CD4-positive, alpha-beta T cell treated with Interleukin-1 beta for 1 hour (primary cell): ENCODE measurements around the gene ARF5.
"Not testable (repeated sequence)": the region's sequence is repeated elsewhere in the genome, so short reads cannot be mapped to it uniquely, and the experiment has no call there.

Experiments used
- DNase-seq, 2 donors: peaks; one replicate each; pipeline ENCODE4 v3.0.0-alpha.2; 2020 to 2022

ARF5 gene

DNA sequence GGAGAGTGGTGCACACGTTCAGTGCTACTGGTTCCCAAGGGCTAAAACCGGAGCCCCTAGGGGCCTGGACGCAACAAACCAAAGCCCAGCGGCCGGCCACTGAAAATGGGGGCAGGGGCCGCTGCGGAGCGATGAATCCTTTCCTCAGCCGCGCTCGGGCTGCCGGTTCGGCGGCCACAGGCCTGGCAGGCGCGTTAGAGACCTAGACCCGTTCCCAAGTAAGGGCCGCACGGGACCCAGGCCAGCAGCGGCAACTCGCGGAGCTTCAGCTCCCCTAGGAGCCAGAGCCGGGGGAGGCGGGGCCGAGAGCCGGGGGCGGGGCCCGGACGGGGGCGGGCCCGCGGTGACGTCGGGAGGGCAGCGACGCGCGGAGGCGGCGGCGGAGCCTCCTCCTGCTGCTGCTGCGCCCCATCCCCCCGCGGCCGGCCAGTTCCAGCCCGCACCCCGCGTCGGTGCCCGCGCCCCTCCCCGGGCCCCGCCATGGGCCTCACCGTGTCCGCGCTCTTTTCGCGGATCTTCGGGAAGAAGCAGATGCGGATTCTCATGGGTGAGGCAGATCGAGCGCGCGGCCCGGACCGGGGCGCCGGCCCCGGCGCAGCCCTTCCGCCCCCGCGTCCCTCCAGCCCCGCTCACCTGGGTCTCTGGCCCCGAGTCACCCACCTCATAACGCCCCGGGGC, at the start of gene ARF5:
TSS of gene ARF5 (plus strand) at position 393 of the 678 bp plus-strand sequence. CDS start at position 481, 88 bp downstream.
- DNase-seq = peak; percentile 90 to 91

DNA sequence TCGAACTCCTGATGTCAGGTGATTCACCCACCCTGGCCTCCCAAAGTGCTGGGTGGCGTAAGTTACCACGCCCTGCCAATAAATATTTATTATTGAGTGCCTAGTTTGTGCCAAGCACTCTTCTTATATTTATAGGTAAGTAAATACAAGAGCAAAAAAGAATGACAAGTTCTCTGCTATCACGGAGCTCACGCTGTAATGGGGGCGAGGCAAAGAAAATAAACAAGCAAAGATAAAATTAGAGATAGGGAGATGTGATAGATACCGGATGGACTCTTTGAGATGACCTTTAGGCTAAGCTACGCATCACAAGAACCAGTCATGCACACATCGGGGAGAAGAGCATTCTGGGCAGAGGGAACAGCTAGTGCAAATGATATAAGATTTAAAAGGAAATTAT, 49.1 kb upstream of the ARF5 start:
- no peak for DNase-seq

DNA sequence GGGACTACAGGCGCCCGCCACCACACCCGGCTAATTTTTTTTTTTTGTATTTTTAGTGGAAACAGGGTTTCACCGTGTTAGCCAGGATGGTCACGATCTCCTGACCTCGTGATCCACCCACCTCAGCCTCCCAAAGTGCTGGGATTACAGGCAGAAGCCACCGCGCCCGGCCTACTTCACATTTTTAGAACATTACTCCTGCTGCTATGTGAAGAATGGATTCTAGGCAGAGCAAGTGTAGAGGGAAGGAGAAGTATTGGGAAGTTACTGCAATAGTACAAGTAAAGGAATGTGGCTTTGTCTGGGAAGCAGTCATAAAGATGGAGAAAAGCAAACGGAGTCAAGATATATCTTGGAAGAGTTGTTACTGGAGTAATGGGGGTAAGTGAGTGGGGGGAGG, 47.8 kb upstream of the ARF5 start:
- DNase-seq = not testable (repeated sequence)

DNA sequence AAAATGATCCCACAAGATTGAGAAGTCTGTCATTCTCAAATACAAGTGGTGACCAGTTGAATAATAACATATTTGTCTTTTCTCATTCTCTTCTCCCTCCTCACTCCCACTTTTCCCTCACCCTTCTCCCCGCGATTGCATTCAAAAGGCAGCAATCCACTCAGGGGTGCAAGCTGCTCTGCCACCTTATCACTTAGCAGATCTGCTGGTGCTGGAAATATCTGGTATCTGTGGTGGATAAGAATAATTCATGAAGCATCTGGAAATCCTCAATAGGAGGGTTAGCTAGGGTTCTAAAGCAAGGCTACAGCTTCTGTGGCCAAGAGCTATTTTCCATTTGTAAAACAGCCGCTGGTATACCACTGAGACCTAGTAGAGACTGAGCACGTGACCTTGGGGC, 46.7 kb upstream of the ARF5 start:
- DNase-seq = no peak

DNA sequence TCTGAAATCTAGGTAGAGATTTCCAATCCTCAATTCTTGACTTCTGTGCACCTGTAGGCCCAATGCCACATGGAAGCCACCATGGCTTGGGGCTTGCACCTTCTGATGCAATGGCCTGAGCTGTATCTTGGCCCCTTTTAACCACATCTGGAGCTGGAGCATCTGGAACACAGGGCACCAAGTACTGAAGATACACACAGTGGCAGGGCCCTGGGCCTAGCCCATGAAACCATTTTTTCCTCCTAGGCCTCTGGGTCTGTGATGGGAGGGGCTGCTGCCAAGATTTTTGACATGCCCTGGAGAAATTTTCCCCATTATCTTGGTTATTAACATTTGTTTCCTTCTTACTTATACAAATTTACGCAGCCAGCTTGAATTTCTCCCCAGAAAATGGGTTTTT, 41.9 kb upstream of the ARF5 start:
- DNase-seq = no peak

DNA sequence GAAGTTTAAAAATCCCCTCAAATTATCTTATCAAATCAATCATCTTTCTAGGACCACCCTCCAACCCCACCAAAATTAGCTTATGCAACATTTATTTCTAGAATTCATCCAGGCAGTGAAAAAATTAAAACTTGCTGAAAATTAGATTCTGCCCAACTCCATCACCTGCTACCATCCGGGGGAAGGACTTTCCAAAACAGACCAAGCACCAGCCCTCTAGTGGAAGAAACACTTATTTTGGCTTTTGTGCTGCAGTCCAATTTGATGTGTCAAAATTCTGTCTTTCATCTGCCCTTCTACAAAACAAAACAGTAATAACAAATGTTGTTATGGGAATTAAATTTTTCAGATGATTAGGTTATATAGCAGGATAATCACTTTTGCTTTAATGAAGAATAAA, 38.0 kb upstream of the ARF5 start:
- no peak for DNase-seq

DNA sequence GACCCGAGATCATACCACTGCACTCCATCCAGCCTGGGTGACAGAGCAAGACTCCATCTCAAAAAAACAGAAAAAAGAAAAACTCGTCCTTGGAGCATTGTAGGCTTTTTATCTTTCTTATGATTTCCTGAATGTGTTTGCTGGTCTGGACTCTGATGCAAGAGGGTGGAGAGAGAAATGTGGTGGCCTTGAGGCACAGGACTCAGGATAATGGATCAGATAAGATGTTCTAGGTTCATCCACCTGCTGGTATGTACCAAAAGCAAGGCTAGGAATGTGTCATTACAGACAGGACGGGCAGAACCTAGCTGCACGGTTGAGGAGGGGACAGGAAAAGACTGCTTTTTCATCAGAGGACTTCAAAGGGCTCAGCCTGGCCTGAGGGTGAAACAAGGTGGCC, 36.3 kb upstream of the ARF5 start:
- no peak for DNase-seq

DNA sequence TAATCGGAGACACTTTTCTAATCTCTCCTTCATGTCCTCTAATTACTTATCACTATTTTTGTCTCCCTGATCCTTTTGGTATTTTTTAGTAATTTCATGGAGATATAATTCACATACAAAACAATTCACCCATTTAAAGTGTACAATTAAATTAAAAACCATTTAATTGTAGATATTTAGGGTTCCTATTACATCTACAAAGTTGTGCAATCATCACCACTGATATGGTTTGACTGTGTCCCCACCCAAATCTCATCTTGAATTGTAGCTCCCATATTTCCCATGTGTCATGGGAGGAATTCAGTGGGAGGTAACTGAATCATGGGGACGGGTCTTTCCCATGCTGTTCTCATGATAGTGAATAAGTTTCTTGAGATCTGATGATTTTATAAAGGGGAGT, 31.8 kb upstream of the ARF5 start:
- no peak for DNase-seq

DNA sequence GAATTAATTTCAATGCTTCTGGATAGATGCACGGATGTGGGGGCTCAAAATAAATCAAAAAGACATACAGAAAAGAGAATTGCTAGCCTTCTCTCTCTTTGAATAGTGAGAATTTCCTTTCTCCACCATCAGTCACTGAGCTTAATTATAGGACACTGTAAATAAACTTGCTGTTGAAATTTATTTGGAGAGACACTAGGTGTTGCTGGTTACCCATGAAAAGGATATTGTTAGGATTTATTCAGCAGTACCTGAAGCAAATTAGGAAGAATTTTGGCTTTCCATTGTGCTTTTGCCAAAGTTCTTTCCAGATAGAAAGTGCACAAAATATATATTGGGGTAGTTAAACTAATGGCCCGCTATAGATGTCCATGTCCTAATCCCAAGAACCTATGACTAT, 30.4 kb upstream of the ARF5 start:
- no peak for DNase-seq

DNA sequence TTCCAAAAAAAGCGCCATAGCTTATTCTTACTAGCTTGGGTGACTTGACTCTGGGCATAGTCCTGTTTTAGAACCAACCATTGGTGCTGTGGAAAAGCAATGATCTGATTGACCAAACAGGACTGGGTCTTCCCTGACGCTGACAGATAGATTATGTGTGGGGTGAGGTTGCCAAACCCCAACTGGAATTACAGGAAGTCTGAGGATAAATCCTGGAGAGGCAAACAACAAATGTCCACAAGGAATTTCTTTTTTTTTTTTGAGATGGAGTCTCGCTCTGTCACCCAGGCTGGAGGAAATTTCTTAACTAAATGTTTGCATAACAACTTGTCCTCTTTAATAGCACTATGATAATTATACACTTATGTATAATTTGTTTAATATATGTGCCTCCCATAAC, 22.0 kb upstream of the ARF5 start:
- no peak for DNase-seq

DNA sequence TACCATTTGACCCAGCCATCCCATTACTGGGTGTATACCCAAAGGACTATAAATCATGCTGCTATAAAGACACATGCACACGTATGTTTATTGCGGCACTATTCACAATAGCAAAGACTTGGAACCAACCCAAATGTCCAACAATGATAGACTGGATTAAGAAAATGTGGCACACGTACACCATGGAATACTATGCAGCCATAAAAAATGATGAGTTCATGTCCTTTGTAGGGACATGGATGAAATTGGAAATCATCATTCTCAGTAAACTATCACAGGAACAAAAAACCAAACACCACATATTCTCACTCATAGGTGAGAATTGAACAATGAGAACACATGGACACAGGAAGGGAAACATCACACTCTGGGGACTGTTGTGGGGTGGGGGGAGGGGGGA, 20.2 kb upstream of the ARF5 start:
- not testable (repeated sequence) for DNase-seq

DNA sequence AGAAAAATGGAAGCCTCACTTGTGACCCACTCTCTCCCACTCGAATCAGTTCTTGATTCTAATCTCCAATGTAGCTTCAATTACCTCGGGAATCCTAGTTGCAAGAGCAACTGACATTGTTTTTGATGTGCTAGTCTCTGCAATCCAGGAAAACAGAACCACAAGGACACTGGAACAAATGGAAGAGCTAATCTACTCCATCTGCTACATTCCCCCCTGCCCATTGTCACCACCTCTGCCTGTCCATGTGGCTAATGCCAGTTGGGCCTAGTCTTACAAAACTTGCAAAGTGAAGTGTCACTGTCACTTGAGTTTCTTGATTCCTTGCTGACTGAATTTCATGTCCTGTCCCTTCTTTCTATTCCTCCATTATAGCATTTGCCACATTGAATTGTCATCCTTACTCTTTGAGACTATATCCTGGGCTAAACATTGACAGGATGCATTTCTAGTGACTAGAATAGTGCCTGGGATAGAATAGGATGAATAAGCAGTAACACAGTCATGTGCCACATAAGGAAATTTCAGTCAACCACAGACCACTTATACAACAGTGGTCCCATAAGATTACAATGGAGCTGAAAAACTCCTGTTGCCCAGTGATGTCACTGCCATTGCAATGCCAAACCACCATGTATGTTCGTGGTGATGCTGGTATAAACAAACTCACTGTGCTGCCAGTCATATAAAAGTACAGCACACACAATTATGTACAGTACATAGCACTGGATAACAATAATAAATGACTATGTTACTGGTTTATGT, 16.3 kb upstream of the ARF5 start:
- DNase-seq = no peak

DNA sequence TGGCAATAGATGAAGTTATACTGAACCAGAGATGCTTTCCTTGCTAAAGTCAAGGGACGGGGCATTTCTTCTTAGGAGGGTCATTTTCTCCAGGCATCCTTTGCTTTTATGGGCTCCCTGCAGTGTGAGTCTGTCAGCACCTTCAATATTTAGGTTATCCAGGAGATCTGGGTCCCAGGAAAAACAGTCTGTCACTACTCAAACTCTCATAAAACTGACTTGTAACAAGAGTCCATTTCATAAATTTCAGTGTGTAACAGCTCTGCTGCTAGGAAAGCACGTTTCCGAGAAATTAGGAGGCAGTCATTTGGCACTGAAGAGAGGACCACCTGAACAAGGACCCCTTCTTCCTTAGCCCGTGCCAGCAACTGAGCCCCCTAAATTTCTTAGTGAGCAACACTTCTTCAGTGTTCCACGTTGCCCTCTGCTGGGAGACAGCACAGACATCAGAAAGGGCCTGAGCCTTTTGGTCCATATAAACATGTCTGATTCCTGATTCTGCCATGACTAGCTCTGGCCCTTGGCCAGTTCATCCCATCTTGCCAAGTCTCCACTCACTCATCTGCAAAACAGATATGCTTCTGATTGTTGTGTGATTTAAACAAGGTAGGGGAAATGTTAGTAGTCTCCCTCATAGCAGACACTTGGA, 10.1 kb upstream of the ARF5 start:
- DNase-seq = no peak

DNA sequence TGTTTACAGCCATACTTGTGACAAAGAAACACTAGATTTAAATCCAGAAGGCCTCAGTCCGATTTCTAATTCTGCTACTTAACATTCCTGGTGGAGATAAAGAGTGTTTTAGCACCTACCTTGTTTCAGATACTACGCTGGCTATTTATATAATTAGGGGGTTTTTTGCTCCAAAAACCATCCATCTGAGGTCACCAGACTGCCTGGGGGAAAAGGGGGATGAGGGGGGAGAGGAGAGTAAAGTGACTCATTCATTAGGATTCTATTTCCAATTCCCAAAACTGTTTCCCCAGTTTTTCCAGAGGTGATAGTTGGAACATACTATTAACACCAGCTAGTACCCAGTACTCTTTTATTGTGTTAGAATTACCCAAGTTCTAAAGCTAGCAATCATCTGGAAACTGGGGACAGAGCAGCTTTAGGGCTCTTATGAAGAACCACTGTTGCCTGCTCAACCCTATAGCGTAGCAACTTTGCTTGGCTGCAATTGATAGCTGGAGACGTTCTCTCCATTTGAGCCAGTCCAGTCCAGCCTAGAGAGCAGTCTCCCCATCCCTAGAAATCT, 9.4 kb upstream of the ARF5 start:
- DNase-seq = no peak

DNA sequence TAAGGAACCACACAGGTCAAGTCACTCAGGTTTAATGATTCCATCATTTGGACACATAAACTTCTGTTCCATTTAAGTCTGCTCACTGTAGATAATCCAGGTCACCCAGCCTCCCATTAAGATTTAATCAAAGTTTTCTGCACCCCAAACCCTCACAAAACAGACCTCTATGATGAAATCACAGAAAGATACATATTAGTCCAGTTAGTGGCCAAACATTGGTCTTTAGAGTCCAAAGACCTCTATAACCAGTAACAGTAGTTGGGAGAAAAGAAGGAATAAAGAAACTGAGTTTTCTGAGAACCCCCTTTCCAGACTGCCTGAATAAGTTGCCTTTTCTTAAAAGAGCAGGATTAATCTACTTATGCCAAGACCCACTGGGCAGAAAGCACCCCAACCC, 7.6 kb upstream of the ARF5 start:
- DNase-seq = no peak

DNA sequence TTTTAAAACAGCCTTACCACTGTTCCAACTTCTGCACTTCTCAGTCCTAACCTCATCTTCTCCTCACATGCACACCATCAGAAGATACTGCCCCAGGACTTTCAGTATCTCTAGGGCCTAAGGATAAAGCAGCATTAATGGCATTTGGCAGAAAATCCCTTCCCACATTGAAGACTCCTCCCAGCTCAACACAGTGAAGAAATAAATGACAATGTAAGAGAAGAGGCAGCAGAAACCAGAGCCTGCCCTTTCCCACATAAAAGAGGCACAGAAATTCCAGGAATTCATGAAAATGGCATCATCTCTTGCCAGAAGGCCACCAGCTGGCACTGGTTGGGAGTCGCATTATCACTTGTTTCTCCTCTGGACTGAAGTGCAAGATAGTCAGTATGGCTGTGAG, 6.5 kb upstream of the ARF5 start:
- no peak for DNase-seq

DNA sequence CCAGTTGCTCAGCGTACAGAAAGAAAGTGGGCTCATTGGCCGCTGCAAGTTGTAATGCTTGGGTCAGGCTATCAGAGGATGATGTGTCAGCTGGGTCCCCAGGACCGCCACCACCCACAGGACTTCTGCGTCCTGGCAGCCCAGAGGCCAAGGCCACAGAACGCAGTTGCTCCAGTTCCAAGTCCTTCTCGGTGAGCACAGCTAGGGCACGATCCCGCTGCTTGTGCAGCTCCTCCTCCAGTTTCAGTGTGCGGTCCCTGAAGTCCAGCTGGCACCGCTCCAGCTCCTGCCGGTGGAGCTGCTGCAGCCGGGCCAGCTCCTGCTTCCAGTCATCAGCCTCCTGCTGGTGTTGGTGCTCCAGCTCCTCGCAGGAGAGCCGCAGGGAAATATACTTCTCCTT, 5.8 kb upstream of the ARF5 start:
- no peak for DNase-seq

DNA sequence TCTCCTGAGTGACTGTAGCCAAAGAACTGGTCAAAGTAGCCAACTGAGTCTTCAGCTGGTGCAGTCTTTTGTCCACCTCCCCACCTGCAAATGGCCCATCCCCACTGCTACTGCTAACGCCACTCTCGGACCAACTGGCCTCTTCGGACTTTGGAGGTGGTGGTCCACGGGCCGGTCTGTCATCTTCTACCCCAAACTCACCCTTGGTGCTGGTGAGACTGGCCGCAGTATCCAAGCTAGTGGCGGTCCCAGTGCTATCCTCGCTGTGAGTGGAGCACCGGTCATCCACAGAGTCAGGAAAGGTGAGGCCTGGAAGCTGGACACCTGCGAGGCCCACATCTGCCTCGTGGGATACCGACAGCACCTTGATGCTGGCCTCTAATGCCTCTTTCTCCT, 3.6 kb upstream of the ARF5 start:
- DNase-seq = no peak

DNA sequence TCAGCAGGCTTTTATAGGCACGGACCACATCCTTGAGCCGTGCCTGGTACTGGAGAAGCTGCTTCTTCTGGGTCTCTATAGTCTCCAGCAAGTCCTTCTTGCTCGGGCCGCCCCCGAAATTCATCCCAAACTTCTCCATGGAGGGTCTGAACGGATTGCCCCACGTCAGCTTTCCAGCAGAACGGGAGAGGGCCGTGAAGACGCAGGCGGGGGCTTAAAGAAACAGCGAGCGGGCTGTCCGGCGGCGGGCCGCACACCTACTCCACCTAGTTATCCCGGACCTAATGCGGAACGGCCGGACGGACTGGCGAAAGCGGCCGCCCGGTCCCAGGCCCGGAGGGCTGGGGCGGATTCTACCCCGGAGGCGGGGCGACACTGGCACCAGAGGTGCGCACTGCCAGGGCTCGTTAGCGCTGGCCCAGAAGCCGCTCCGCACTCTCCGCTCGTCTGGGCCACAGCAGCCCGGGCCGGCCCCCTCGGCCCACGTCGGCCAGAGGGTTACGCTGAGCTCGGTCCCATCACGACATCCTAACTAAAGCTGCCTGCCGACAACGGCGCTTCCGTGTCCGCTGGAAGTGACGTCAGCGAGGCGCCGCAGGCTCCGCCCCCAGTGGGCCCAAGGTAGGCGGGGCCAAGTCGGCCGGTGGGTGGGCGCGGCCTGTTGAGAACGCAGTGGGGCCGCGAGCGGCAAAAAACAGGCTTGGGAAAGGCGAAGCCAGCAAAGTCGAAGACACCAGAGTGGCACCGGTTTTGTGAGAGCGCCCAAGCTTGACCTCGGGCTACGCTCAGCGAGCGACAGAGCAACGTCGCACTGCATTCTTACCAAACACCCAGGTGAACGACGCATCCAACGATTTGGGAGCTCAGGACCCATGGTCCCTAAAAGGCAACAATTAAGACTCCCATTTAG, 2.9 kb upstream of the ARF5 start, which contains the start of gene GCC1:
TSS of gene GCC1 (minus strand) at position 553 of the 910 bp plus-strand sequence. CDS start at position 139, 414 bp downstream.
- peak; percentile 92 to 96 for DNase-seq

DNA sequence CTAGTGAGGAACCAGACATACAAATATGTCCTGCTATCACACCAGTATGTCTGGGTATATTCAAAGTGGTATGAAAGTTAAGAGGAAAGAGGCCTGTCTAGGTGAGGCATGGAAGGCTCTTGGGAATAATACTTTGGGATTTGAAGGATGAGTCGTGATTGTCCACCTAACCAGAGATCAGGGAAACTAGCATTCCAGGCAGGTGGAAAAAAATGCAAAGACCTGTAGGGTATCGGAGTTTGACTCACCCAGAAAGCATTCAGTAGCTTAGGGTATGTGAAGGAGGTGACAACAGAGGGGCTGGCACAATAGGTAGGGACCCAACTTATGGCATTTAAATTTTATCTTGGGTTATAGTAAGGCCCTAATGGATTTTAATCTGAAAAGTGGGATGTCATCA, 1.9 kb upstream of the ARF5 start:
- no peak for DNase-seq

DNA sequence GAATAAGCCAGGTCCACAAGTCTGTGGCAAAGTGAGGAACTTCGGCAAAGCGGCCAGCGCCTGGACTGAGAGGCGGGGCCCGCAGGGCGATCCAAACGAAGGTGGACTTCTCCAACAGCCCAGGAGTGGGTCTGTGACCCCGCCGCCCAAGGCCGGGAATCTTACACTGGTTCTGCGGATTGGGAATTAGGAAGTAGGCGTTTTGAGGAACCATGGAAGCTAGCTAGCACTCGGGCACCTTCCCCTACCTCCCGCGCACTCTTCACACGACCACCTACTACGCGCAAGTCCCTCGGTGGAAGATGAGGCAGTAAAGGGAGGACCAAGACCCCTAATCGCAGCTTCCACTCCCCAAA, 570 bp upstream of the ARF5 start:
- DNase-seq = no peak

DNA sequence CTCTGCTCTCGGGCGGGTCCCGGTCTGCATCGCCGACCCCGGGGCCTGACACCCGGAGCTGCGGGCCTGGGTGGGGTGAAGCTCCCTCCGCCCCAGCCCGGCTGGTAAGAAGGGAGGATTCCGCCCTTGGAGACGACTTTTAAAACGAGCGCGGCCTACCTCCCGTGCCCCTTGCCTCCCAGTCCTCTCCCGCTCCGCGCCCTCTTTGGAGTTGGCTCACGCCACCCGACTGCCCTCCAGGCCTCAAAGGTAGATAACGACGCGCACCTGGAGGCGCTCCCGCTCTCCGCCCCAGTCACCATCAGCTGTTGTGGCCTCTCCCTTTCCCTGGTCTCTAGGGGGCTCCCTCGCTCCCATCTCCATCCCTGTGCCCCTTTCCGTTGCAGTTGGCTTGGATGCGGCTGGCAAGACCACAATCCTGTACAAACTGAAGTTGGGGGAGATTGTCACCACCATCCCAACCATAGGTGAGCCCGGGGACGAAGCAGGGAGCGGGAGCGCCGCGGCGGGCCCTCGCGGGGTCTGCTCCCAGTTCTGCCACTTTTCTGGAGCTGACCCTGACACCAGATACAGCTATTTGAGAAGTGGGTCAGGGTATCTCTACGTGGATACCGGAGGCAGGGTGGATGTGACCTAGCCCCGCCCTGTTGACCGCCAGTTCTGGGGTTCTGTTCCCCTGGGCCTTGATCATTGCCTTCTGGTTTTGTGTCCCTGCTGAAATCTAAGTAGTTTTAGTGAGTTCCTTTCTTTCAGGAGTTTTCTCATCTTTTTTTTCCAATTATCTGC, 679 bp downstream of the ARF5 start:
- peak; percentile 27 to 31 for DNase-seq
